GM18505 (cell line): Measurements from ENCODE around the gene MT1M.
"Not testable (repeated sequence)": the region's sequence is repeated elsewhere in the genome, so short reads cannot be mapped to it uniquely, and the experiment has no call there.

ENCODE experiments used
- ATAC-seq: cut with Tn5 transposase; IDR thresholded peaks from one replicate; pipeline ENCODE4 v1.9.1; 2021; ENCODE audit not compliant: unreplicated experiment
- POLR2A ChIP-seq: IDR thresholded peaks from 4 replicates; pipeline ENCODE4 v1.6.1; 2011; ENCODE audit warnings: borderline replicate concordance; ENCODE audit not compliant: insufficient read depth, insufficient read length; ENCODE audit errors: extremely low read depth

The MT1M gene

GRCh38 chr16:56632156-56632847, at the start of gene MT1M:
Gene MT1M, plus strand, starts transcription at chr16:56632659. Its CDS starts 73 bp downstream, at chr16:56632732.
- no peak for TF ChIP-seq POLR2A
- no peak for ATAC-seq

GRCh38 chr16:56582911-56583310, 49.5 kb upstream of the MT1M start:
- not testable (repeated sequence) for ATAC-seq

- no peak for TF ChIP-seq POLR2A
These were observed 48.9 kb upstream of the MT1M start for GRCh38 chr16:56583351-56584168.

GRCh38 chr16:56584276-56584675, 48.2 kb upstream of the MT1M start:
- TF ChIP-seq POLR2A = no peak
- no peak for ATAC-seq

More at GRCh38 chr16:56583351-56584168, 48.9 kb upstream of the MT1M start:
- no peak for ATAC-seq

GRCh38 chr16:56588781-56589140, 43.7 kb upstream of the MT1M start:
- ATAC-seq = no peak
- no peak for TF ChIP-seq POLR2A

- TF ChIP-seq POLR2A = no peak
- ATAC-seq = no peak
These were observed 43.1 kb upstream of the MT1M start, which contains the start of gene MT3 for GRCh38 chr16:56589141-56590039. Gene MT3, plus strand, starts transcription at chr16:56589528. Its CDS starts 63 bp downstream, at chr16:56589591.

GRCh38 chr16:56591377-56592060, 40.9 kb upstream of the MT1M start:
- no peak for TF ChIP-seq POLR2A
- ATAC-seq = no peak

GRCh38 chr16:56593573-56594291, 38.7 kb upstream of the MT1M start:
- ATAC-seq = no peak
- TF ChIP-seq POLR2A = no peak

- ATAC-seq = no peak
- no peak for TF ChIP-seq POLR2A
These were observed 38.2 kb upstream of the MT1M start for GRCh38 chr16:56594292-56594619.

- no peak for TF ChIP-seq POLR2A
- ATAC-seq = no peak
These were observed 32.0 kb upstream of the MT1M start for GRCh38 chr16:56600398-56600999.

- no peak for TF ChIP-seq POLR2A
- no peak for ATAC-seq
These were observed 31.1 kb upstream of the MT1M start for GRCh38 chr16:56601325-56601724.

- no peak for ATAC-seq
- TF ChIP-seq POLR2A = no peak
These were observed 28.9 kb upstream of the MT1M start for GRCh38 chr16:56603589-56603988.
